Stimulated activated CD4-positive, alpha-beta T cell treated with anti-CD3 and anti-CD28 coated beads, Interleukin-2, amount 100 ng/mL, for 24 hours (primary cell): ENCODE results near the gene SRMS.

Experiments used
- DNase-seq, 2 donors: peaks; one replicate each; pipeline ENCODE4 v3.0.0-alpha.2; 2020

The SRMS gene

DNA sequence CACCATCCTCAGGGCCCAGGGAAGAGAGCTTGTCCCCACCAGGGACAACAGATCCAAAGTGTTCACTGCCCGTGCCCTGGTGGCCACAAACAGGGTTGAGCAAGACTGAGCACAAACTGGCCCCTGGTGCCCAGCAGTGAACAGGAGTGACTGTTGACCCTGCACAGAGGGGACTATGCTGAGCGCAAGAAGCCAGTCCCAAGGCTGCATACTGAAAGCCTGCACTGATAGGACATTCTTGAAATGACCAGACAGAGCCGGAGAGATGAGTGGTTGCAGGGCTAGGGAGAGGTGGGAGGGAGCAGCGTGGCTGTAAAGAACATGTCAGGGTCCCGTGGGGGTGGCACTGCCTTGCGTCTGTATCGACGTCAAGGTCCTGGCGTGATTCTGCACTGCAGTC, 3.5 kb upstream of the SRMS start:
- no peak for DNase-seq

DNA sequence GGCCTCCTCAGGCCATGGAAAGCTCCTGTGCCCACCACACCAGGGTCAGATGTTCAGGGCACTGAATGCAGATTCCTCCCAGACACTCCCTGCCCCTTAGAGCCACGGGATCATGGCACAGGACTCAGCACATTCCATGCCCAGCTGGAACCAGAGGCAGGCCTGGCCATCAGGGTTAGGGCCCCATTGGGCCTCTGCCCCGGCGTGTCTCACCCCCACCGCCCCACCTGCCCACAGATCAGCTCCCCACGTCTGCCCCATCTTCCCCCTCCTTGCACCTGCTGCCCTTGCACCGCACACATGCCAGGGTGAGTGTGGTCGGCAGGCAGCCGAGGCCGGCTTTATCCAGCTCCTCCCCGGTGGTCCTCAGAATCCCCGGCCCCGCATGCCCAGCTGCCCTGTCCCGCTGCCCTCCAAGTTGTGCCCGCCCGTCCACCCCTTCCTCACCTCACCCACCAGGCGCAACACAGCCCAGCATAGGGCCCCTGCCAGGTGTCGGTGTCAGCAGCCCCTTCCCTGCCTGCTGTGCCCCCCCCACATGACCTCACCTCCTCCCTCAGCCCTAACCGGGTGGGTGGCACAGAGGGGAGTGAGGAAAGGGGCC, 2.2 kb upstream of the SRMS start:
- DNase-seq = no peak

DNA sequence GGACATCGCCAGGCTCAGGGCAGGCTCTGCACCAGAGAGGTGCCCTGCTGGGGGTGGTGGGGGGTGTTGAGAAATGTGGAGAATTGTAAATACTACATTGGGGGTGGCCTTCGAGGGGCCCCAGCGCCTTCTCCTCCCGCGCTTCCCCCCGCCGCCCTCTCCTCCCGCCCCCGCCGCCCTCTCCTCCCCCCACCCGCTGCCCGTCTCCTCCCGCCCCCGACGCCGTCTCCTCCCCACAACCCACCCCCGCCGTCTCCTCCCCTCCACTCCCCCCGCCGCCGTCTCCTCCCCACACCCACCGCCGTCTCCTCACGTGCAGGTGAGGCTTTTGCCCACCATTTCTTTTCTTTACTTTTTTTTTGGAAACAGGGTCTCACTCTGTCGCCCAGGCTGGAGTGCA, 1.5 kb upstream of the SRMS start:
- DNase-seq = no peak

DNA sequence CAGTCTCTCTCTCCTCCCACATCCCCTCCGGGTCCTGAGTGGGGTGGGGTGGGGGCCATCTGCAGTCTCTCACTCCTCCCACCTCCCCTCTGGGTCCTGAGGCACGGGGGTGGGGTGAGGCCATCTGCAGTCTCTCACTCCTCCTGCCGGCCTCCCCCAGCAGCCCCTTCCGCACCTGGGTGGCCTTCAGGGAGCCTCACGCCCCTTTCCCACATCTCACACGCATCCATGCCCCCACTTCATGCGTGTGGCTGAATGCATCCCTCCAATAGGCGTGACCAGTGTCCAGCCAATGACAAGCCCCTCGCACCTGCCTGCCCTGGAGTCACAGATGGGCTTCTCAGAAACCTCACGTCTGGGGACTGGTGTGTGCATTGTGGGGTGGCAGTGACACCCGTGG, 993 bp upstream of the SRMS start:
- no peak for DNase-seq

DNA sequence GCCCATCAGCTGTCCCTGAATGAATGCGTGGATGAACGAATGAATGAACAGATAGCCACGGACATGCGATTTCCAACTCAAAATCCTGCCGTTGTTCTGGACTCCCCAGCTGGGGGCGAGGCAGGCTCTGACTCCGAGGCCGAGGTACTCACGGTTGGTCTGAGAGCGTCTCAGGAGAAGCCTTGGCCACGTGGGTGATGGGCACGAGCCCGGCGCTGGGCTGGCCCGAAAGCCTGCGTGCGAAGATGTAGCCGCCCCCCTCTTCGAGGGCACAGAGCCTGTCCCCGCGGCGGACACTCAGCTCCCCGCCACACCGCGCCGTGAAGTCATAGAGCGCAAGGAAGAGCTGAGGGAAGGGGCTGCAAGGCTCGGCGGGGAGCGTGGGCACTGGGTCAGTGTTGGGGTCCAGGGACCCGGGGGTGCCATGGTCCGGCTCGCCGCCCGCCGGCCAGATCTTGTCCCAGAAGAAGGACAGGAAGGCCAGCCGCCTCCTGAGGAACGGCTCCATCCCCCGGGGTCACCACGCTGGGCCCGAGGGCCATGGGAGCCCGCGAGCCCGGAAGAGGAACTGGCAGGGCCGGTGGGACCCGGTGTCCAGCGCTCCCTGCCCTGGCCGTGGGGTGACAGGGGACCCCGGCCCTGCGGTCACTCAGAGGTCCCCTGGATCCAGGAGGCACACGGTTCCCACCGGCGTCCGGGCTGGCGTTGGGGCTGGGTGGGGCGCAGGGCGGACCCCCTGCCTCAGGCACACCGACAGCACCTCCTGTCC, 409 bp downstream of the SRMS start:
- no peak for DNase-seq

DNA sequence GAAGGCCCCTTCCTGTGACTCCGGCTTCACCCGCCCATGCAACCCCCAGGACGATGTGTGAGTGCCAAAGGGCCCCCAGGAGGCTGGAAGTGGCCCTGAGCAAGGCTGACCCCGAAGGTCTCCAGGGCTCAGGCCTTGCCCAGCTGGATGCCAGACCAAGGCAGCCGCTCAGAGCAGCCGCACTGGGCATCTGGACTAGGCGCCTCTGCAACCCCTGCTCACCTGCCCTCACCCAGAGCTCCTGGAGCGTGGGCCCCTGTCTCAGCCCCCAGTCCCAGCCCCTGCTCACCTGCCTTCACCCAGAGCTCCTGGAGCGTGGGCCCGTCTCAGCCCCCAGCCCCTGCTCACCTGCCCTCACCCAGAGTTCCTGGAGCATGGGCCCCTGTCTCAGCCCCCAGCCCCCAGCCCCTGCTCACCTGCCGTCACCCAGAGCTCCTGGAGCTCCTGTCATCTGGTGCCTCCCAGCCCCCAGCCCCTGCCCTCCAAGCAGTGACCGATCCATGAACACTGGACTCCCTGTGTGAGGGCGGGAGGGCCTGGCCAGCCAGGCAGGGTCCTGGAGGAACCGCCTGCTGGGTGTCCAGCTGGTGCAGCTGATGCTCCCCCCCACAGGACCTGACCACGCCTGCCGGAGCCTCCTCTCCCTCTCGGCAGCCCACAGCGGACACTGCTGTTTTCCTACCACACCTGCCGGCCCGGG, 1.1 kb downstream of the SRMS start:
- no peak for DNase-seq

DNA sequence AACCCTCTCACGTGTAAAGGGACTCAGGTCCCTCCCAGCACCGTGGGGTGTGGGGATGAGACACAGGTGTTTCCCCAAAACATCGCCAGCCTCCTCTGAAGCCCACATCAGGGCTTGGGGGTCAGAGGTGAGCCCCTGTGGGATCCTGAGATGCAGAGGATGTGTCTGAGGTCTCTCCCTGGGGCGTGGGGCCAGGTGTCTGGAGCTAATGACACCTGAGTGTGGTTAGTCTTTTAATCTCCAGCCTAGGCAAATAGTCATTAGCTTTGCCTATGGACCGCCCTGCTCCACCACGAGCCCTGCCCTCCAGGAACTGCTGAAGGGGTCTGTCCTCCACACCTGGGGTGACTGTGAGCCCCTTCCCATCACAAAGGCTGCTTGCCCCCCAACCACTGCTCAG, 1.7 kb downstream of the SRMS start:
- DNase-seq = no peak

DNA sequence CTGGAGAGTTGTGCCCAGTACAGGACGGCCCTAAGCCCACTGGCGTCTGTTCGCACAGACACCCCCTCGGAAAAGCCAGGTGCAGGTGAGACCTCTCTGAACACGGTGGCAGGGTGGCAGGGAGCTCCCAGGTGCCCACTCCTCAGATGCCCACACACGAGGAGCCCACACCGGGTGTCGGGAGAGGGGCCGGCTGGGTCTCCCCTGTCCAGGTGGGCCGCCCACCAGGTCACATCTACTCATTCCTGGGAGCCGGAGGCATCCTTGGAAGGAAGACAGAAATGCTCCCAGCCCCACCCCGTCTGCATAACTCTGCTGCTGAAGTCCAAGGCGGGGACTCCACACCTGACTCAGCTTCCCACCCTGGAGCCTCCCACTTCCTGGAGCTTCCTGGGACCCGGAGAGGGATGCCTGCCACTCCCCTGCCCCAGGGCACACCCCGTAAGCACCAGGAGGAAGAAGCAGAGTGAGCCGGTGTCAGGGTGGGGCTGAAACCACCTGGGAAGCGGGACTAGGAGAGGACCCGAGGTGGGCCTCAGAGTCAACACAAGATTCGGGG, 2.5 kb downstream of the SRMS start:
- no peak for DNase-seq

DNA sequence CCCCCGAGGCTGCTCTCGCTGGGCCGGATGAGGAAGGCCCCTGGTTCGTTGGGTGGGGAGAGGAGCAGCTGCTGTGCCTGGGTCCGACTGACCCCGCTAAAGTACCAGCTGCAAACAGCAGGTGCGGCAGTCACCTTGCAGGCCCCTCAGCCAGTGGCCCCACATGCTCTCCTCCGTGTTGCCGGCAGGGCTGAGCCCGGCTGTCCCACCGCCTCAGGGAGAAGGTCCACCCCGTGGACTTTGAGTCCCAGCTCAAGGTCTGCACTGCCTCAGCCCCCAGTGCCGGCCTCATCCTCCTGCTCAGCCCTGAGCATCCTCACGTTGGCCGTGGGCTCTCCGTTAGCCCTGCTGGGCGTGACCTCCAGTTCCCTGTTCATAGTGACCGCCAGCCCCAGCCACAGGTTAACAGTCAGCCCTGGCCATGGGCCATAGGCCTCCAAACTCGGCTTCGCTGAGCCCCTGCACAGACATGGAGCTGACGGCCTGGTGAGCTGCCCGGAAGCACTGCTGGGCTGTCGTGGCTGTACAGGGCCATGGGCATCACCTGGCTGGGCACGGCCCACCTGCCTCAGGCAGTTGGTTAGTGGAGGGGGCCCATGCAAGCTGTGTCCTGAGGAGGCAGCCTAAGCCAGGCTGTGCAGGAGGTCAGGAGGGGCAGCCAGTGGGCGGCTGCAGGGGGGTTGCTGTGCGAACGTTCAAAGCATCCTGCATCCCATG, 3.1 kb downstream of the SRMS start:
- DNase-seq = no peak

DNA sequence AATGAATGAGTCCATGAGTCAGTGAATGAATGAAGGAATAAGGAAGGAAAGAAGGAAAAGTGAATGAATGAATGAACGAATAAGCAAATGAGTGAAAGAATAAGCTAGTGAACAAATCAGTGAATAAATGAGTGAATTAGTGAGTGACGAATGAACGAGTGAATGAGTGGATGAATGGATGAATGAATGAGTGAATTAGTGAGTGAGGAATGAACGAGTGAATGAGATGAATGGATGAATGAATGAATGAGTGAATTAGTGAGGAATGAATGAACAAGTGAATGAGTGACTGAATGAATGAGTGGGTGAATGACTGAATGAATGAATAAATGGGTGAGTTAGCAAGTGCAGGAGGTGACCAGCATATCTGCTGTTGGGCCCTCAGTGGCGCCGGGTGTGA, 3.8 kb downstream of the SRMS start:
- no peak for DNase-seq

DNA sequence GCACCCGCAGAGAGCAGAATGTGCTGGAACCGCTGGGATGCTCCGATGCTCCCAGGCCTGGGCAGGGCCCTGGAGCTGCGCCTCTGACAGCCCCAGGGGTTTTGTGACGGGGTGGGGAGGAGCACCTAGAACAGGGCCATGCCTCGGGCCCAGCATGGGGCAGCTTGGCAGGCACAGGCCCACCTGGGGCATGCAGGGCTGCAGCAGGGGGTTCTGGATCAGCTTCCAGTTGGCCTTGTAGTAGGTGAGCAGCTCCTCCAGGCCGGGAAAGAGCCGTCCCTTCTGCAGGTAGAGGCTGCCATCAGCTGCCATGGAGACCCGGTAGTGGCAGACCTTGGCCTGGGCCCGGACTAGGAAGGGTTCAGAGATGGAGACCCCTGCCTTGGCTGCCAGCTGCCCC, 4.4 kb downstream of the SRMS start:
- DNase-seq = no peak

DNA sequence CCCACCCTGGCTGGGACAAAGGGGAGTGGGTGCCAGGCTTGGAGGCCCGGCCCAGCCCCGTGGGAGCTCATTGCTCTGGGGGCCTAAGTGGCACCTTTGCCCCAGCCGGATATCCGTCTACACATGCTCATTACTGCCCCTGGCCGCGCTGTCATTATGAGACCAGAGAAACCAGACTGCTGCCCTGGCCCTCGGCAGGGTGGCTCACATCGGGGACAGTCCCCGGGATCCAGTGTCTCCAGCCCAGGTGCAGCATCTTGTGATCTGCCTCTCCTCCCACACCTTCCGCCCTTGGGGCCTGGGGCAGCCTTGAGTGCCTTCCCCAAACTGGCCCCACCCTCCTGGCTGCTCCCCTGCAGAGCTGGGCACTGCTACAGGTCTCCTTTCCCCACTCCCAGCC, 4.9 kb downstream of the SRMS start:
- no peak for DNase-seq

DNA sequence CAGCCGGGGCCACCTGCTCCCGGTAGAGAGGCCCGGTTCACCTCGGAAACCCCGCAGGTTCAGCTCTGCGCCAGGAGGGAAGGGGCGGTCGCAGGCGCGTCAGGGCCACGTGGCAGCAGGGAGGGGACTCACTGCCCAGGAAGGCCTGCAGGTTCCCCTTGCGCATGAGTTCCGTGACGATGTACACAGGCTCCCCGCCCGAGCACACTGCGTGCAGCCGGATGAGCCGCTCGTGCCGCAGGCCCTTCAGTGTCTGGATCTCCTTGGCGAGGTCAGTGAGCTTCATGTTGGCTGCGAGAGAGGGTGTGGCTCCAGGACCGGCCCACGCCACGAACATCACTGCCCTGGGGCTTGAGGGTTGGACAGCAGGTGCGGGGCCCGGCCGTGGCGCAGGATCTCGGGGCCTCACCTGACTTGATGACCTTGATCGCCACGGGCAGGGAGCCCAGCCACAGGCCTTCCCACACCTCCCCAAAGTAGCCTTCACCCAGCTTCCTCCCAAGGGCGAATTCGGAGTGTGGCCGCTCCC, 5.5 kb downstream of the SRMS start:
- no peak for DNase-seq

DNA sequence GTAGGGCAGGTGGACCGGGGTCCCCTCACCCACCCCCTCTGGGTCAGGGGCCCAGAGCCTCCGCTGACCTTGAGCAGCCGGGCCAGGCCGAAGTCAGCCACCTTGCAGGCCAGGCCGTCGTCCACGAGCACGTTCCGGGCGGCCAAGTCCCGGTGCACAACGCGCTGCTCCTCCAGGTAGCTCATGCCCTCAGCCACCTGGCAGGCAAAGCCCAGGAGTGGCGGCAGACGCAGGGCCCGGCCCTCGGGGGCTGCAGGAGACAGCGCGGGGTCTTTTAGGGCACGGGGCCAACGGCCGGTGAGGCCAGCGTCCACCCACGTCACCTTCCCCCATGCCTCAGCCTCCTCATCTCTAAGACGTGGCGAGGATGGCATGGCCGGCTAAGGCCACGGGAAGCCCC, 6.2 kb downstream of the SRMS start:
- no peak for DNase-seq

DNA sequence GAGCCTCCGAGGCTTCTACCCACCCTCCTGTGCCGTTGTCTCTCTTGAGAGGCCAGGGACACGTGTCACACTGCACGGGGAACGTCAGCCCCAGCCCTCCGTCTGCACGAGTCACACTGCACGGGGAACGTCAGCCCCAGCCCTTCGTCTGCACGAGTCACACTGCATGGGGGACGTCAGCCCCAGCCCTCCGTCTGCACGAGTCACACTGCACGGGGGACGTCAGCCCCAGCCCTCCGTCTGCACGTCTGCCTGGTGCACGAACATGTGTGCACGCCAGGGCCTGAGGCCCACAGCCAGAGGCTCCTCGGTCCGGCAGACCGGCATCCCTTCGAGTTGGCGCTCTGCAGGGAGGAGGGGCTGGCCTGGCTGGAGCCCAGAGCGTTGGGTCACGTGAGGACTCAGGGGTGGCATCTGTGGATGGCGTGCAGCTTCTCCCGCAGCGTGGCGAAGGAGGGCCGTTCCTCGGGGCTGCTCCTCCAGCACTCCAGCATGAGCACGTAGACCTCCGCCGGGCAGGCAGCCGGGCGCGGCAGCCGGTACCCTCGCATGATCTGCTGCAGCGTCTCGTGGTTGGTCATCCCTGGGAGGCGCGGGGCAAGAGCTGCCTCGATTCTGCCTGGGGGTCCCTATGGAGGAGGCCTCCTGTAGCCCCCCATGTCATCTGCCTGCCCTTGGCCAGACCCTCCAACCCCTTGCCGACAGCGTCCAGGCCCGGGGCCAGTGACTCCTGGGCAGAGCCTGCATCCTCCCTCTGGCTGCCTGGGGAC, 6.9 kb downstream of the SRMS start:
- no peak for DNase-seq

DNA sequence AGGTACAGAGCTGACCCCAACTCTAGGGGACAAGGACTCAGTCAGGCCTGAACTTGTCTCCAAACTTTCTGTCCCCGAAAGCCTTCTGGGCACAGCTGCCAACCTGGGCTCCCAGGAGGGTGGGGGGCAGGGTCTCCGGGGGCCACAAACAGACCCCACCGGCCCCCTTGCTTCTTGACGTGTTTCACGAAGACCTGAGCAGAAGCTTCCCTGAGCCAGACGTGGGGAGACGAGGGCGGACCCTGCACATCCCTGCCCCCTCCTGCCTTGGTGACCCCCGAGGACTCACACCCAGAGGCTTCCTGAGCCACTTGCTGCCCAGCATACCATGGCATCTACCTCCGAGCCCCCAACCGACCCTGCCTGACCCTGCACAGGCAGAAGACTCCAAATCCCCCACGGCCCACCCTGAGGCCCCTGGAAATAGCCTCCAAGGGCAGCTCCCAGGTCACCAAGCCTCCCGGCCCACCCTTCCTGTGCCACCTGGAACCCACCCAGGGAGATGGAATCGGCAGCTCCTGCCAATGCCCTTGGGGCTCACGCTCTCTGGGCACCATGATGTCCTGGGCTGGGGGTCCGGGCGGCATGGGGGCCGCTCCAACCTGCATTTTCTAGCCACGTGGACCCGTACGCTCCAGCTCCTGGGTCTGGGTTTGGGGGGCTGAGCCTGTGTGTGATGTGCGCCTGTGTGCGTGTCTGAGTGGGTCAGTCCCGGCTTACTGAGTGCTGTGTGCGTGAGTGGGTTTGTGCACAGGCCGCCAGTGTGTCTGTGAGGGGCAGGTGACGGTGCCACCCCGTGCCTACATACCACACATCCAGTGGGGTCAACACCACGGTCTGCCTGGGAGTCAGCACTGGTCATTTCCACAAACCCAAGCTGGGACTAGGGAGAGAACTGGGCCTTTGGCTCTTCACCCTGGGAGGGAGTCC, 7.8 kb downstream of the SRMS start:
- no peak for DNase-seq

DNA sequence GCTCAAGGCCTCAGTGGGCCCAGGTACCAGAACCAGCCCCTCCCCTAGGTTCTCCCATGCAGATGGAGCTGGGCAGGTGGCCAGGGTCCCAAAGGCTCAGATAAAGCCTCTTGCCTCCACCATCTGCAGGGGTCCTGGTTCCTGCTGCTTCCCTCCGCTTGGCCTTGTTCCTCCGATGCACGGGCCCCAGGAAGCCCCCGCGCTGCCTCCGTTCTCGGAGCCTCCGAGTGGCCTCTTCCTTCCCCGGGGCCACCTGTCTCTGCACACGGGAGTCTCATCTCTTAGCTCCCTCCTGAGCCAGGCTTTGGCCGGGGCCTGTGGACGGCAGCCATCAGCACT, 8.5 kb downstream of the SRMS start:
- no peak for DNase-seq

DNA sequence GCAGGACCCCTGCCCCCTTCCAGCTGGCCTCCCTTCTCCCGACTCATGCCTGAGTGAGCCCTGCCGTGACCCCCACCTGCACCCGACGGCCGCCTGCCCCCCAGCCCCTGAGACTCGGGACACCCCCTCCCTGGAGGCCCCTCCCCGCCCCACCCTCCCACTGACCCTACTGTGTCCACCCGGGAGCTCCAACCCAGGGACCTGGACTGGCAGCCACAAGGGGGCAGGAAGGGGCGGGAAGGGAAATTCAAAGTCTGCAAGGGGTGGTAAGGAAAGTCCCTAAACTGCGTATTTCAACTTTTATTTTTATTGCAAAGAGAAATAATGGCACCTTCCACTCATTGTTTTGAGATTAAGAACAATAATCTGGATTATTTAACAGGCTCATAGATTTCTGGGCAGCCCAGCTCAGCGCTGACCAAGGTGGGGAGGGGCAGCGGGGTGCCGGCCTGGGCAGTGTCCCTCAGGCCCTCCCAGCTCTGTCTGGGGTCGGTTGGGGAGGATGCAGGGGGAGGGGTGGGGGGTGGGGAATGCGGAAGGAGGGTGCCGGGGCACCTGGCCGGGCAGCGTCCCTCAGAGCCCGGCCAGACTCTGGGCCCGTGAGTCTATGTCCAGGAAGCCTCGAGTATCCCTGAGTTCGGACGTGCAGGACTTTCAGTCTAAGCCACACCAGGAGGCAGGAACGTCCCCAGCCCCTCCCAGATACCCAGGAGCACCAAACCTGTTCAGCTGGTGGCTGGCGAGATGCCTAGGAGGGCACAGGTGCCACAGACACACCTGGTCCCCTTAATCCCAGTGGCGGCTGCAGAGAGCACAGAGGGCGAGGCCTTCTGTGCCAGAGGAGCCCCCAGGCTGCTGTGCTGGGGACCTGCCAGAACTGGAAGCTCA, 9.1 kb downstream of the SRMS start:
- DNase-seq = no peak

DNA sequence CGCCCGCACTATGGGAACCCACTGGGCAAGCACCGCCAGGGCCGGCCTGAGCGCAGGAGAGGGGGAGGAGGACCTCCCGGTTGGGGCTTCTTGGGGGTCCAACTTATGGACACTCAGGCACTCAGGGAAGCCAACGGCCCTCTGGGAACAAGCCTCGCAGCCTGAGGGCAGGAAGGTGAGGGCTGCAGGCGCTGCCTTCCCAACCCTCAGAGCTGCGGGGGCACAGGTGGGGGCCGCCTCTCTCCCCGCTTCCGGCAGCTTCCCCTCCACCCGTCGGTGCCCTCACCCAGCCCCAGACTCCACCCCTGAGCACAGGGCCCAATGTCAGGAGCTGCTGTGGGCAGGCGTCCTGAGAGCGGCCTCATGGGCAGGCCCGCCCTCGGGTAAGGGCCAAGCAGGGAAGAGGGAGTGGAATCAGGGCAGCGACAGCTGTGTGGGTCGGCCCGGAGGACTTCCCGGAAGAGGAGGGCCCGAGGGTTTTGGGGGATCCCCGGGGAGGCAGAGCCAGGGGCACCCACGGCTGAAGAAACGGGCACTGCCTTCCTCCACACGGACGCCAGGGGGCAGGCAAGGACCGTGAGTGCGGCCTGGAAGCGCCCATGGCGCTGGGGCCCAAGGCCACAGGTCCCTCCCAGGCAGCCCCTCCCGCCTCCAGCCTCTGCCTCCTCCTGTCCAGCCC, 9.9 kb downstream of the SRMS start:
- DNase-seq = peak; percentile 95
